ENCODE data around the gene SPPL2B.

The SPPL2B gene

DNA sequence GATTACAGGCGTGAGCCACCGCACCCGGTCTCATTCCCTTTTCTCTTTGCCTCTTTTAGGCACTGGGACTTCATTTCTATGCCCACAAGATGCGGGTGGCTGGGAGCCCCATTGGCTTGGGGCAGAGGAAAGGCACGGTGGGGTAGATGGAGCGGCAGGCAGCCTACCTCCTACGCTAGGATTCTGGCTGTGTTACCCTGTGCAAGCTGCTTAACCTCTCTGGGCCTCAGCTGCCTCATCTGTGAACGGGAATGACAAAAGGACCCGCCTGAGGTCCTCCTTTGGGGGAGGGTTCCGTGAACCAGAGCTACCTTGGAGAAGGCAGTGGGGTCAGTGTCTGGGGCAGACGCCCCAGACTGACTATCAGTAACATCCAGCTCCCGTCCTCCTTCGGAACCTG lies 11.2 kb upstream of the SPPL2B start:
- Histone ChIP-seq H3K9me3 (ENCODE audit: control insufficient read depth in 1 of 2, low read length in 2 of 2) (peaks cover 4 to 5% of the 10 kb centered on the region in 2 donors), H3K27ac (ENCODE audit: low read length) (no peak overlapping the region), H3K4me1 (ENCODE audit: control insufficient read depth in 1 of 2, insufficient read depth in 2 of 2, low read length in 2 of 2) (no peaks in the 10 kb centered on the region), H3K27me3 (ENCODE audit: low read depth, low read length) (no peaks in the 10 kb centered on the region), H3K4me3 (ENCODE audit: low read depth in 1 of 2, low read length in 2 of 2) (no peak overlapping the region), H3K36me3 (ENCODE audit: control insufficient read depth in 1 of 2, insufficient read depth in 2 of 2, low read length in 2 of 2) (no peaks in the 10 kb centered on the region)

DNA sequence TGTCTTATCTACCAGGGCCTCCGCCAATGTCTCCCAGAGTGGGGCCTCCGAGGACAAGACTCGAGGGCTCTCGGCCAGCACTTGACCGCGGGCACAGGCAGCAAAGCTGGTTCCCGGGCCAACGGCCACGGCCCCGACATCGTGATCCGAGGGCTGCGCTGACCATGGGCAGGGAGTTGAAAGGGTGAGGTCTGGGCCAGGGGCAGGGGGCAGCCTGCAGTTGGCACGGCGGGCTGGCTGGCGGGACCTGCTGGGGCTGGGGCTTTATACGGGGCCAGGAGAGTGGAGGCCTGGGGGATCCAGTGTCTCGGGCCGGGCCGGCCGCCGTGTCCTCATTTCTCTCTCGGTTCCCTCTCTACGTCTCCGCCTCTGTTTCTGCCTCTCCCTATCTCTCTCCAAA lies 10.7 kb upstream of the SPPL2B start:
- no peaks in the 10 kb centered on the region for H3K27me3 ChIP-seq (ENCODE audit: low read depth, low read length)
- no peak overlapping the region for H3K27ac ChIP-seq (ENCODE audit: low read length)
- H3K36me3 ChIP-seq (ENCODE audit: control insufficient read depth in 1 of 2, insufficient read depth in 2 of 2, low read length in 2 of 2): peaks cover 0 to 4% of the 10 kb centered on the region in 2 donors
- H3K4me3 ChIP-seq (ENCODE audit: low read depth in 1 of 2, low read length in 2 of 2): no peak overlapping the region
- H3K4me1 ChIP-seq (ENCODE audit: control insufficient read depth in 1 of 2, insufficient read depth in 2 of 2, low read length in 2 of 2): no peaks in the 10 kb centered on the region
- H3K9me3 ChIP-seq (ENCODE audit: control insufficient read depth in 1 of 2, low read length in 2 of 2): peaks cover 4 to 5% of the 10 kb centered on the region in 2 donors

DNA sequence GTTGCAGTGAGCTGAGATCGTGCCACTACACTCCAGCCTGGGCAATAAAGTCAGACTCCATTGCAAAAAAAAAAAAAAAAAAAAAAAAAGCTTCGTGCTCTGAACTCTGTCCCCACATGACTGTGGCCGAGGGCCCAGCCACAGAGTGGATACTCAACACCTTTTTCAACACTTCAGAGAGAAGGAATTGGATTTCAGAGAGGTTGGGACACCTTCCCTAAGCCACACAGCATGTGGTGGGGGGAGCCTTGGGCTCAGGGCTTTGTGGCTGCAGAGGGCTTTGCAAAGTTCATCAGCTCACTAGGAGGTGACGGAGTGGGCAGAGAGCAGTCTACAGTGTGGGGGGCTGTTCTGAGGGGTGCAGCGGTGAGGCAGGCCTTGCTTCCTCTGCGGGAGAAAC lies 9.6 kb upstream of the SPPL2B start:
- Histone ChIP-seq H3K27me3 (ENCODE audit: low read depth, low read length) (no peaks in the 10 kb centered on the region), H3K27ac (ENCODE audit: low read length) (no peak overlapping the region), H3K9me3 (ENCODE audit: control insufficient read depth in 1 of 2, low read length in 2 of 2) (peaks cover 4 to 5% of the 10 kb centered on the region in 2 donors), H3K36me3 (ENCODE audit: control insufficient read depth in 1 of 2, insufficient read depth in 2 of 2, low read length in 2 of 2) (peaks cover 0 to 14% of the 10 kb centered on the region in 2 donors), H3K4me1 (ENCODE audit: control insufficient read depth in 1 of 2, insufficient read depth in 2 of 2, low read length in 2 of 2) (no peaks in the 10 kb centered on the region), H3K4me3 (ENCODE audit: low read depth in 1 of 2, low read length in 2 of 2) (no peak overlapping the region)

DNA sequence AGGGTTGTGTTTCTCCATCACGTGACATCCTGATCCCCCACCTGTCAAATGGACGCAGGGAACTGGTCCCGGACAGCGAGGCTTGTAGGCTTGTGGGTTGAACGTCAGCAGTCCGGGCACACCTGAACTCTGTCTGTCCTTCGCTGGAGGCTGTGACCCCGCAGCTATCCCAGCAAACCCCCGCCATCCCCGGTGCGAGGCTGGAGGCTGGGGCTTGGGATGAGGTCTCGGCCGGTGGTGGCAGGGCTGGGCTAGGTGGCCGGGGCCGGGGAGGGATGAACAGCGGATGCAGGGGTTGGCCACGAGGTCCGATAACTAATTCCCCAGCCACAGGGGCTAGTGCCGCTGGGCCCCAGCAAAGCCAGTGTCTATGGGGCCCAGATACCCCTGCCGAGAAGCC lies 8.9 kb upstream of the SPPL2B start:
- Histone ChIP-seq H3K9me3 (ENCODE audit: control insufficient read depth in 1 of 2, low read length in 2 of 2) (peaks cover 4 to 5% of the 10 kb centered on the region in 2 donors), H3K27me3 (ENCODE audit: low read depth, low read length) (no peaks in the 10 kb centered on the region)

DNA sequence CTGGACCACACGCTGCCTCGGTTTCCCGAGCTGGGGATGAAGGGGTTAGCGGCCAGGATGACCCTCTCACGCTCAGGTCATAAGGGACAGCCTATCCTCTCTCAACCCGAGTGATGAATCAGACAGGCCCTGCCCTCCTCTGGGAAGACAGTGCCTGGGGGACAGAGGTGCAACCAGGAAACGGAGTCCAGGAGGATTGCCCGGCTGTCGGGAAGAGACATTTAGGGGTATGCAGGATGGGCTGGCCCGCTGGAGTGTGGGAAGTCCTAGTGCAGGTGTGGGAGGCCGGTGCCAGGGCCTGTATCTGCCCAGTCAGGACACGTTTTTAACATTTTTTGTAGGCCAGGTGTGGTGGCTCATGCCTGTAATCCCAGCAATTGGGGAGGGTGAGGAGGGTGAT lies 8.4 kb upstream of the SPPL2B start:
- H3K36me3 ChIP-seq (ENCODE audit: control insufficient read depth in 1 of 2, insufficient read depth in 2 of 2, low read length in 2 of 2): peaks cover 0 to 19% of the 10 kb centered on the region in 2 donors
- peaks cover 3 to 4% of the 10 kb centered on the region in 2 donors for H3K9me3 ChIP-seq (ENCODE audit: control insufficient read depth in 1 of 2, low read length in 2 of 2)
- no peak overlapping the region for H3K4me3 ChIP-seq (ENCODE audit: low read depth in 1 of 2, low read length in 2 of 2)
- H3K27ac ChIP-seq (ENCODE audit: low read length): no peak overlapping the region
- no peaks in the 10 kb centered on the region for H3K4me1 ChIP-seq (ENCODE audit: control insufficient read depth in 1 of 2, insufficient read depth in 2 of 2, low read length in 2 of 2)
- no peaks in the 10 kb centered on the region for H3K27me3 ChIP-seq (ENCODE audit: low read depth, low read length)

More for the DNA sequence above, 8.9 kb upstream of the SPPL2B start:
- H3K4me1 ChIP-seq (ENCODE audit: control insufficient read depth in 1 of 2, insufficient read depth in 2 of 2, low read length in 2 of 2): no peaks in the 10 kb centered on the region
- H3K4me3 ChIP-seq (ENCODE audit: low read depth in 1 of 2, low read length in 2 of 2): no peak overlapping the region
- no peak overlapping the region for H3K27ac ChIP-seq (ENCODE audit: low read length)
- H3K36me3 ChIP-seq (ENCODE audit: control insufficient read depth in 1 of 2, insufficient read depth in 2 of 2, low read length in 2 of 2): peaks cover 0 to 19% of the 10 kb centered on the region in 2 donors

DNA sequence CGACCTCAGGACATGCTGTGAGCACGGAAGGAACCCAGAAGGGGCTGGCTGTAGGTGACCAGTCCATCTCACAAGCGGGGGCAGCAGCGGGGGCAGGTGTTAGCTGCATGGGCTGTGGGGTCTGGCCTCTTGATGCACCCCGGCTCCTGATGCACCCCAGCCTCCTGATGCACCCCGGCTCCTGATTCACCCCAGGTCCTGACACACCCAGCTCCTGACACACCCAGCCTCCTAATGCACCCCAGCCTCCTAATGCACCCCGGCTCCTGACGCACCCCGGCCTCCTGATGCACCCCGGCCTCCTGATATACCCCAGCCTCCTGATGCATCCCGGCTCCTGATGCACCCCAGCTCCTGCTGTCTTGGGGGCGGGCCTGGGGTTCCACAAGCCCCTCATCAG lies 7.5 kb upstream of the SPPL2B start:
- Histone ChIP-seq H3K9me3 (ENCODE audit: control insufficient read depth in 1 of 2, low read length in 2 of 2) (no peaks in the 10 kb centered on the region), H3K27me3 (ENCODE audit: low read depth, low read length) (no peaks in the 10 kb centered on the region), H3K27ac (ENCODE audit: low read length) (no peak overlapping the region), H3K4me1 (ENCODE audit: control insufficient read depth in 1 of 2, insufficient read depth in 2 of 2, low read length in 2 of 2) (no peaks in the 10 kb centered on the region), H3K36me3 (ENCODE audit: control insufficient read depth in 1 of 2, insufficient read depth in 2 of 2, low read length in 2 of 2) (peaks cover 0 to 24% of the 10 kb centered on the region in 2 donors), H3K4me3 (ENCODE audit: low read depth in 1 of 2, low read length in 2 of 2) (no peak overlapping the region)

DNA sequence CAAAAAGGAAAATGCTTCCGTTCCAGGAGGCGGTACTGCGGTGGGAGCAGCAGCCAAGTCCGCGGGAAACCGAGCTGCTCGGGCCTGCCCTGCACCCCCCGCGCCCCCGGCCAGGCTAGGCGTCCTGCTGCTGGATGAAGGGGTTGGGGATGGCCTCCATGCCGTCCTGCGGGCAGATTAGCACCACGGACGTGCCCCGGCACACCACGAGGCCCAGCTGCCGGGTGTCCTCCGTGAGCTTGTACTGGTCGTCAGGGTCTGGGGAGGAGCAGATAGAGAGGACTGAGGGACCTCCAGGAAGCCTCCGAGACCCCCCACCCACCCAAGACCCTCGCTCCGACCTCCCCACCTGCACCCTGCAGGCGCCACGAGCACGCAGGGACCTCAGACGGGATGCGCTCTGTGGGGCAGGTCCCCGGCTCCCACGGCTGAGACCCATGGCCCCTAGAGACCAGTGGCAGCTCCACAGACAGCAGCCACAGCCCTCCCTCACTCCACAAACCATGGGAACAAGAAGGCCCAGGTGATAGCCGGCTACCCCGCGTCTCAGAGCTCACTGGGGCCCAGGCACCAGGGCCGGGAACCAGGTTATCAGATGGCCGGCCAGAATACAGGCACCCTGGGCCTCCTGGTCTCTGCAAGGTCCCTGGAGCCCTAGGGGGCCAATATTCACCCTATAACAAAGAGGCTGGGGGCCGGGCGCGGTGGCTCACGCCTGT lies 6.8 kb upstream of the SPPL2B start:
- peaks cover 0 to 24% of the 10 kb centered on the region in 2 donors for H3K36me3 ChIP-seq (ENCODE audit: control insufficient read depth in 1 of 2, insufficient read depth in 2 of 2, low read length in 2 of 2)

DNA sequence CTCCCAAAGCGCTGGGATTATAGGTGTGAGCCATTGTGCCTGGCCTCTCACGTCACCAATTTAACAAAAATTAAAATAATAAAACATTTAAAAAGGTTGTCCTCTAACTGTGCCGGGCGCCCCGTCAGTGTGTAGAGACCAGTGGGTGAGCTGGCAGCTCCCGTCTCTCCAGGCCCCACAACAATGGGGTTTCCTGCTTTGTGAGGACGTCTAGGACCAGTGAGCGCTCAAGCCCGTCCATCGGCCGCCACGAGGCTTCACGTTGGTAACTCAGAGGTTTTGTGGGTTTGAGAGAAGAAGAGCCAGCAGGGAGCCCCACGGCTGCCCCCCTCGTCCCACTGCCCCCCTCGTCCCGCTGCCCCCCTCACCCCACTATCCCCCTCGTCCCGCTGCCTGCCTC lies 4.8 kb upstream of the SPPL2B start:
- Histone ChIP-seq H3K4me3 (ENCODE audit: low read depth in 1 of 2, low read length in 2 of 2) (no peak overlapping the region), H3K27ac (ENCODE audit: low read length) (no peak overlapping the region), H3K36me3 (ENCODE audit: control insufficient read depth in 1 of 2, insufficient read depth in 2 of 2, low read length in 2 of 2) (peaks cover 0 to 24% of the 10 kb centered on the region in 2 donors), H3K27me3 (ENCODE audit: low read depth, low read length) (no peaks in the 10 kb centered on the region), H3K4me1 (ENCODE audit: control insufficient read depth in 1 of 2, insufficient read depth in 2 of 2, low read length in 2 of 2) (peaks cover 0 to 13% of the 10 kb centered on the region in 2 donors), H3K9me3 (ENCODE audit: control insufficient read depth in 1 of 2, low read length in 2 of 2) (no peaks in the 10 kb centered on the region)

More for the DNA sequence above, 6.8 kb upstream of the SPPL2B start:
- Histone ChIP-seq H3K27me3 (ENCODE audit: low read depth, low read length) (no peaks in the 10 kb centered on the region), H3K9me3 (ENCODE audit: control insufficient read depth in 1 of 2, low read length in 2 of 2) (no peaks in the 10 kb centered on the region), H3K27ac (ENCODE audit: low read length) (no peak overlapping the region), H3K4me3 (ENCODE audit: low read depth in 1 of 2, low read length in 2 of 2) (no peak overlapping the region), H3K4me1 (ENCODE audit: control insufficient read depth in 1 of 2, insufficient read depth in 2 of 2, low read length in 2 of 2) (peaks cover 0 to 2% of the 10 kb centered on the region in 2 donors)

DNA sequence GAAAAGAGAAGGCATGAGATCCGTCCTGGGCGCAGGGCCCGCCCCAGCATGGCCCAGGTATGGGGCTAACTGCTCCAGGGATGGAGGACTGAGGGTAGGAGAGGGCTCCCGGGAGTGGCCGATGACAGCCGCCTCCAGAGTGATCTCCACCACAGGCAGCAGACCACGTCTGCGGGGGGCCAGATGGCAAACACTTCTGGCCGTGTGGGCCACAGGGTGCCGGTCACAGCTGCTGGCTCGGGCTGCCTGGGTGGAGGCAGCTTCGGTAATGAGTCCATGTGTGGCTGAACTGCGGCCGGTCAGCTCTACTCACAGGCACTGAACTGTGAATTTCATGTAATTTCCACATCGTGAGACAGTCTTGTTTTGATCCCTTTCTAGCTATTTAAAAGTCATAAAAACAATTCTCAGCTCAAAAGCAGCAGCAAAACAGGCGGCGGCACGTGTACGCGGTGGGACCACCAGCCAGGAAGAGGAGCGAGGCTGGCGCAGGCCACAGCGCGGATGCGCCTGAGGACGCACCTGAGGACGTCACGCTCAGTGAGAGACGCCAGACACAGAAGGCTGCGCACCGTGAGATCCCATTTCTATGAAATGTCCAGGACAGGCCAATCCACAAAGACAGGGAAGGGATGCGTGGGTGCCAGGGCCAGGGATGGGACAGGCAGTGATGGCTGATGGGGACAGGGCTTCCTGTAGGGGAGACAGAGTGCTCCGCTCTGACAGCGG lies 4.1 kb upstream of the SPPL2B start:
- Histone ChIP-seq H3K27me3 (ENCODE audit: low read depth, low read length) (no peaks in the 10 kb centered on the region), H3K36me3 (ENCODE audit: control insufficient read depth in 1 of 2, insufficient read depth in 2 of 2, low read length in 2 of 2) (peaks cover 0 to 24% of the 10 kb centered on the region in 2 donors), H3K9me3 (ENCODE audit: control insufficient read depth in 1 of 2, low read length in 2 of 2) (no peaks in the 10 kb centered on the region), H3K4me1 (ENCODE audit: control insufficient read depth in 1 of 2, insufficient read depth in 2 of 2, low read length in 2 of 2) (peaks cover 0 to 19% of the 10 kb centered on the region in 2 donors), H3K4me3 (ENCODE audit: low read depth in 1 of 2, low read length in 2 of 2) (no peak overlapping the region), H3K27ac (ENCODE audit: low read length) (no peak overlapping the region)

DNA sequence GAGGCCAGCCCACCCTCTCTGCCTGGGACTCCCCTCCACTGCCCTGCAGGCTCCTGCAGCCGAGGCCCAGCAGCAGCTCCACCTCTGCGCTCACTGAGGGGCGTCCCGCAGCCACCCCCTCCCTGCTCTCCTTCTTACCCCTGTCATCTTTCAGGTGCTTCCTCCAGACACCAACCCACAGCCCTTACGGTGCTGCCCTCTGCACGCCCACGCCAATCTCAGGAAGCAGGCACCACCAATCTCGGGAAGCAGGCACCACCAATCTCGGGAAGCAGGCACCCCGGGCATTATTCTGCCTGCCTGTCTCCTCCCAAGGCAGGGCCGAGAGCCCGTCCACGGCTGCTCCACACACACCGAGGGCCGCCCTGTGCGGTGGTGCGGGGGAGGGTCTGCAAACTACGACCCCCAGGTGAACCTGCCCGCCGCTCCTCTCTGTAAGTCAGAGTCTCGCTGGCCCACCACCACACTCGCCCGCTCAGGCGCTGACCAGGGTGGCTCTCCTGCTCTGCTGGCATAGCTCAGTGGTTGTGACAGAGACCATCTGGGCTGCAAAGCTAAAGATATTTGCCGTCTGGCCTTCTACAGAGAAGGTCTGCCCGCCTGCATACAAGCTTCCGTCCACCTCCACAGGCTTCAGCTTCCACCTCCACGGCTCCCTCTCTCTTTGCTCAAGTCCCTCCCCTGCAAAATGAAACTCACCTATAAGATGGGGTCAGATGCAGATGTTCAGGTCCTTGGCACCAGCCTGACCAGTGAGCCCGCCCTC lies 3.0 kb upstream of the SPPL2B start:
- Histone ChIP-seq H3K27ac (ENCODE audit: low read length) (no peak overlapping the region), H3K9me3 (ENCODE audit: control insufficient read depth in 1 of 2, low read length in 2 of 2) (no peaks in the 10 kb centered on the region), H3K27me3 (ENCODE audit: low read depth, low read length) (no peaks in the 10 kb centered on the region), H3K4me1 (ENCODE audit: control insufficient read depth in 1 of 2, insufficient read depth in 2 of 2, low read length in 2 of 2) (peaks cover 0 to 30% of the 10 kb centered on the region in 2 donors), H3K36me3 (ENCODE audit: control insufficient read depth in 1 of 2, insufficient read depth in 2 of 2, low read length in 2 of 2) (peaks cover 0 to 24% of the 10 kb centered on the region in 2 donors), H3K4me3 (ENCODE audit: low read depth in 1 of 2, low read length in 2 of 2) (no peak overlapping the region)

DNA sequence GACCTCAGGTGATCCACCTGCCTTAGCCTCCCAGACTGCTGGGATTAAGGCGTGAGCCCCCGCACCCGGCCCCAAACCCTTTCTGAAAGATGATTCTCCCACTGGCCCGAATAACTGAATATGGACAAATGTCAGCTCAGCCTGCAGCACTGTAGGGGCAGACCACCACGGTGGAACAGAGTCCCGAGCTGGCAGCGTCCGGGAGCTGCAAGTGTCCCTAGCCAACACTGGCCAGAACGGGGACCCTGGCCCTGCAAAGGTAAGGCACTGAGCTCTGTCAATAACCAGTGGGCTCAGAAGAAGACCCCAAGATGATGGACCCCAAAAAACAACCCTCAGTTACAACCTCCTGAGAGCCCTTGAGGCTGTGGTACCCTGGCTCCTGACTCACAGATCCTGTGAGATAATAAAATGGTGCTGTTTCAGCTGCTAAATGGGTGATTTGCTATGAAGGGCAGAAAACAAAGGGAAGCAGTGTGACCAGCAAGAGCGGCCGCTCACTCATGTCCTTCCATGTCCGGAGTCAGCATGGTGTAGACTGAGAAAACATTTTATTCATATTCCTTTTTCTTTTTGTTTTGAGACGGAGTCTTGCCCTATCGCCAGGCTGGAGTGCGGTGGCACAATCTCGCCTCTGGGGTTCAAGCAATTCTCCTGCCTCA lies 1.7 kb upstream of the SPPL2B start:
- H3K27me3 ChIP-seq (ENCODE audit: low read depth, low read length): no peaks in the 10 kb centered on the region
- no peak overlapping the region for H3K27ac ChIP-seq (ENCODE audit: low read length)
- no peaks in the 10 kb centered on the region for H3K9me3 ChIP-seq (ENCODE audit: control insufficient read depth in 1 of 2, low read length in 2 of 2)
- peaks cover 0 to 24% of the 10 kb centered on the region in 2 donors for H3K36me3 ChIP-seq (ENCODE audit: control insufficient read depth in 1 of 2, insufficient read depth in 2 of 2, low read length in 2 of 2)
- peaks cover 0 to 44% of the 10 kb centered on the region in 2 donors for H3K4me1 ChIP-seq (ENCODE audit: control insufficient read depth in 1 of 2, insufficient read depth in 2 of 2, low read length in 2 of 2)
- H3K4me3 ChIP-seq (ENCODE audit: low read depth in 1 of 2, low read length in 2 of 2): peak overlapping the region in 1 of 2 donors; percentile 96

Measured in muscle layer of duodenum (tissue), 2 donors.